Ovary (tissue), 3 donors: ENCODE data around the gene STK39.

ENCODE experiments used
- EP300 ChIP-seq: sonication (generic); formaldehyde crosslinking; IDR thresholded peaks from one replicate; pipeline ENCODE4 v1.6.1; 2017; ENCODE audit warnings: antibody characterized with exemption
- POLR2A ChIP-seq: fragments of 450-650 bp; IDR thresholded peaks from one replicate; pipeline ENCODE4 v1.6.1; 2017; ENCODE audit warnings: antibody characterized with exemption, mild to moderate bottlenecking, moderate library complexity
- TF ChIP-seq, protein P1 (sequence below), 3 donors: fragments of 450-650 bp in 2 of 3; fragments of 200-600 bp in 1 of 3; IDR thresholded peaks; one replicate each; pipeline versions ENCODE4 v1.5.1 to v1.8.0; 2016 to 2022; ENCODE audit warnings: antibody characterized with exemption in 3 of 3, mild to moderate bottlenecking in 1 of 3
- donor health status: DM: no; HTN: no; CAD: no.

DNA sequence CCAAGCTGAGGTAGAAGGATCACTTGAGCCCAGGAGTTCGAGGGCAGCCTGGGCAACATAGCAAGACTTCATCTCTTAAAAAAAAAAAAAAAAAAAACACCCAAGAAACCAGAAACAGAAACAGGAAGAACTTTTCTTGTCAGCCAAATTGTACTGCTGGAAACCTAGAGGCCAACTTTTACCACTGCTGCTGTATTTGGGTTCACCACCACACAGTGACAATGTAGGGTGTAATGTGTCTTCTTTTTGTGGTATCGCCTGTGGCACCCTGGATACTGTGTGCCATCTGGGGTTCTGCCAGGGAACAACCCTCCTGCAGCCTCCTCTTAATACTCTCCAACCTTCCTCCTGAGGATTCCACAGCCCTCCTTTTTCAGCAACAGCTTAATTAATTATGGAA lies 72.6 kb downstream of the STK39 start:
- no peak for TF ChIP-seq EP300
- TF ChIP-seq, protein P1, sequence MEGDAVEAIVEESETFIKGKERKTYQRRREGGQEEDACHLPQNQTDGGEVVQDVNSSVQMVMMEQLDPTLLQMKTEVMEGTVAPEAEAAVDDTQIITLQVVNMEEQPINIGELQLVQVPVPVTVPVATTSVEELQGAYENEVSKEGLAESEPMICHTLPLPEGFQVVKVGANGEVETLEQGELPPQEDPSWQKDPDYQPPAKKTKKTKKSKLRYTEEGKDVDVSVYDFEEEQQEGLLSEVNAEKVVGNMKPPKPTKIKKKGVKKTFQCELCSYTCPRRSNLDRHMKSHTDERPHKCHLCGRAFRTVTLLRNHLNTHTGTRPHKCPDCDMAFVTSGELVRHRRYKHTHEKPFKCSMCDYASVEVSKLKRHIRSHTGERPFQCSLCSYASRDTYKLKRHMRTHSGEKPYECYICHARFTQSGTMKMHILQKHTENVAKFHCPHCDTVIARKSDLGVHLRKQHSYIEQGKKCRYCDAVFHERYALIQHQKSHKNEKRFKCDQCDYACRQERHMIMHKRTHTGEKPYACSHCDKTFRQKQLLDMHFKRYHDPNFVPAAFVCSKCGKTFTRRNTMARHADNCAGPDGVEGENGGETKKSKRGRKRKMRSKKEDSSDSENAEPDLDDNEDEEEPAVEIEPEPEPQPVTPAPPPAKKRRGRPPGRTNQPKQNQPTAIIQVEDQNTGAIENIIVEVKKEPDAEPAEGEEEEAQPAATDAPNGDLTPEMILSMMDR (IDR thresholded peaks at IDR 0.05) = no peak
- TF ChIP-seq POLR2A = no peak
